Measurements from ENCODE around the gene ZIC2.

- TF ChIP-seq CTCF (IDR thresholded peaks at IDR 0.05) (no peak), POLR2A (IDR thresholded peaks at IDR 0.05) (no peak)
Measured at GRCh38 chr13:99973808-99974185, 7.8 kb upstream of the ZIC2 start.
